Progenitor cell of endocrine pancreas (in vitro differentiated cells): Measurements from ENCODE around the gene GP2. TPM values are rescaled to one million over a fixed set of nuclear protein-coding genes. Genes with fewer than 3 reads are reported as not detected.
"Not testable (repeated sequence)": the region's sequence is repeated elsewhere in the genome, so short reads cannot be mapped to it uniquely, and the experiment has no call there.

Experiments
- DNase-seq: peaks from one replicate; pipeline ENCODE4 v3.0.0; 2021; ENCODE audit warnings: low spot score; ENCODE audit not compliant: unreplicated experiment
- H3K27ac Mint-ChIP-seq: 2 replicates; pipeline ENCODE4 v1.8.0; 2021; ENCODE audit warnings: mild to moderate bottlenecking, moderate library complexity, mixed read lengths
- H3K27me3 Mint-ChIP-seq: 2 replicates; pipeline ENCODE4 v1.8.0; 2021; ENCODE audit warnings: mixed read lengths
- H3K36me3 Mint-ChIP-seq: 2 replicates; pipeline ENCODE4 v1.8.0; 2022; ENCODE audit warnings: mixed read lengths; ENCODE audit not compliant: insufficient read depth
- H3K4me1 Mint-ChIP-seq: 2 replicates; pipeline ENCODE4 v1.8.0; 2021; ENCODE audit warnings: low read depth, mixed read lengths
- H3K4me3 Mint-ChIP-seq: 2 replicates; pipeline ENCODE4 v1.8.0; 2021; ENCODE audit warnings: low read depth, mild to moderate bottlenecking, moderate library complexity, mixed read lengths
- H3K9me3 Mint-ChIP-seq: 2 replicates; pipeline ENCODE4 v1.8.0; 2021; ENCODE audit warnings: low read depth, mixed read lengths
- total RNA-seq: library from RNA; stranded (reverse); gene quantifications from 2 replicates; pipeline ENCODE4 v1.2.1, GENCODE V29; 2021
- TF ChIP-seq, protein P1 (sequence below): fragments of 200-600 bp; sonication (generic); IDR thresholded peaks from one replicate; pipeline ENCODE4 v1.5.0; 2021; ENCODE audit warnings: antibody characterized with exemption, mild to moderate bottlenecking; ENCODE audit not compliant: unreplicated experiment

GP2 gene
- total RNA-seq, 1 donor from 2014 or later, result 13.4 TPM

DNA sequence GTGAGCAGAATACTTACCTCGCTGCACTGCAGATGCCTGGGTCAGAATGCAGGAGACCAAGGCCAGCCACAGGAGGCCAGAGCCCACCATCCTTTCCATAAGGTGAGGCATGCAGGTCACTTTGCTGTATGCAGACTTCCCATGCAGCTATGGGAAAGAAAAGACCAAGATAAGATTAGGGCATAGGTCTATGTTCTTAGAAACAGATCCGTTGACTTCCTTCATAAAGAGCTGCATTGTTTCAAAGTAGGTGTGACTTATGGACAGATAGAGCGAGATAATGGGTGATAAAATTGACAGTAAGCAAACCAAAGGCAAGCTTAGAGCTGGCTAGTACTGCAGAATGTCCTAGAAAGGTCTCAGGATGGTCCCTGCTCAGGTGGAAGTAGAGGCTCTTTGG is 992 bp downstream of the GP2 start:
- peaks cover 54% of the 10 kb centered on the region for H3K4me1 Mint-ChIP-seq
- peaks cover 3% of the 10 kb centered on the region for H3K36me3 Mint-ChIP-seq
- peaks cover 18% of the 10 kb centered on the region for H3K9me3 Mint-ChIP-seq
- no peak overlapping the region for H3K4me3 Mint-ChIP-seq
- no peak overlapping the region for H3K27ac Mint-ChIP-seq
- peaks cover 6% of the 10 kb centered on the region for H3K27me3 Mint-ChIP-seq
- no peak for DNase-seq
- TF ChIP-seq, protein P1, sequence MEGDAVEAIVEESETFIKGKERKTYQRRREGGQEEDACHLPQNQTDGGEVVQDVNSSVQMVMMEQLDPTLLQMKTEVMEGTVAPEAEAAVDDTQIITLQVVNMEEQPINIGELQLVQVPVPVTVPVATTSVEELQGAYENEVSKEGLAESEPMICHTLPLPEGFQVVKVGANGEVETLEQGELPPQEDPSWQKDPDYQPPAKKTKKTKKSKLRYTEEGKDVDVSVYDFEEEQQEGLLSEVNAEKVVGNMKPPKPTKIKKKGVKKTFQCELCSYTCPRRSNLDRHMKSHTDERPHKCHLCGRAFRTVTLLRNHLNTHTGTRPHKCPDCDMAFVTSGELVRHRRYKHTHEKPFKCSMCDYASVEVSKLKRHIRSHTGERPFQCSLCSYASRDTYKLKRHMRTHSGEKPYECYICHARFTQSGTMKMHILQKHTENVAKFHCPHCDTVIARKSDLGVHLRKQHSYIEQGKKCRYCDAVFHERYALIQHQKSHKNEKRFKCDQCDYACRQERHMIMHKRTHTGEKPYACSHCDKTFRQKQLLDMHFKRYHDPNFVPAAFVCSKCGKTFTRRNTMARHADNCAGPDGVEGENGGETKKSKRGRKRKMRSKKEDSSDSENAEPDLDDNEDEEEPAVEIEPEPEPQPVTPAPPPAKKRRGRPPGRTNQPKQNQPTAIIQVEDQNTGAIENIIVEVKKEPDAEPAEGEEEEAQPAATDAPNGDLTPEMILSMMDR, result no peak

GRCh38 chr16:20325005-20325404 is 2.3 kb downstream of the GP2 start:
- TF ChIP-seq, protein P1, result no peak
- peaks cover 3% of the 10 kb centered on the region for H3K36me3 Mint-ChIP-seq
- DNase-seq, result no peak
- H3K4me3 Mint-ChIP-seq, result no peak overlapping the region
- no peak overlapping the region for H3K27ac Mint-ChIP-seq
- peaks cover 43% of the 10 kb centered on the region for H3K4me1 Mint-ChIP-seq
- H3K9me3 Mint-ChIP-seq, result peaks cover 18% of the 10 kb centered on the region
- peaks cover 8% of the 10 kb centered on the region for H3K27me3 Mint-ChIP-seq

GRCh38 chr16:20323591-20324117 is 3.7 kb downstream of the GP2 start:
- Mint-ChIP-seq H3K9me3 (peaks cover 10% of the 10 kb centered on the region), H3K4me3 (no peak overlapping the region), H3K27ac (no peak overlapping the region), H3K27me3 (peaks cover 13% of the 10 kb centered on the region), H3K36me3 (no peaks in the 10 kb centered on the region), H3K4me1 (peaks cover 30% of the 10 kb centered on the region)
- TF ChIP-seq, protein P1, result no peak
- no peak for DNase-seq

- Mint-ChIP-seq H3K27ac (no peak overlapping the region), H3K27me3 (peaks cover 19% of the 10 kb centered on the region), H3K9me3 (peaks cover 8% of the 10 kb centered on the region), H3K4me1 (peaks cover 22% of the 10 kb centered on the region), H3K36me3 (no peaks in the 10 kb centered on the region), H3K4me3 (no peak overlapping the region)
- TF ChIP-seq, protein P1, result no peak
- no peak for DNase-seq
Measured at GRCh38 chr16:20322696-20323095, 4.6 kb downstream of the GP2 start.

DNA sequence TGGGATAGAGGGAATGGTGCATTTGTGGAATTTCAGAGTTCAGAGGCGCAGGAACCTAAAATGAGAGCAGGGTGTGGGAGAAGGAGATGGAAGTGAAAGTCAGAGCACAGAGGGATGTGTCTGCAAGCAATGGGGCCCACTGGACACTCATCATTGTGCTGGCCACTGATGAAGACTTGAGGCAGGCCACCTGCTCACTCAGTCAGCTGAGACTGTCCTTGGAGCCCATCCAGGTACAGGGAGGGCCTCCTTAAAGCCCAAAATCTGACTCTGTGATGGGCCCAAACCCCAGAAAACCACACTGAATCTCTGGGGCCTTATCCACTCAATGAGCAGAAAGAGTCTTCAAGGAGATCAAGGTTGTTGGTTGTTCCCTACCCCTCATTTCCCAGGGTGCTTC is 5.6 kb downstream of the GP2 start:
- H3K9me3 Mint-ChIP-seq, result peaks cover 4% of the 10 kb centered on the region
- no peak overlapping the region for H3K4me3 Mint-ChIP-seq
- TF ChIP-seq, protein P1, result no peak
- DNase-seq, result no peak
- H3K27ac Mint-ChIP-seq, result no peak overlapping the region
- H3K4me1 Mint-ChIP-seq, result peaks cover 18% of the 10 kb centered on the region
- no peaks in the 10 kb centered on the region for H3K36me3 Mint-ChIP-seq
- H3K27me3 Mint-ChIP-seq, result peaks cover 25% of the 10 kb centered on the region

DNA sequence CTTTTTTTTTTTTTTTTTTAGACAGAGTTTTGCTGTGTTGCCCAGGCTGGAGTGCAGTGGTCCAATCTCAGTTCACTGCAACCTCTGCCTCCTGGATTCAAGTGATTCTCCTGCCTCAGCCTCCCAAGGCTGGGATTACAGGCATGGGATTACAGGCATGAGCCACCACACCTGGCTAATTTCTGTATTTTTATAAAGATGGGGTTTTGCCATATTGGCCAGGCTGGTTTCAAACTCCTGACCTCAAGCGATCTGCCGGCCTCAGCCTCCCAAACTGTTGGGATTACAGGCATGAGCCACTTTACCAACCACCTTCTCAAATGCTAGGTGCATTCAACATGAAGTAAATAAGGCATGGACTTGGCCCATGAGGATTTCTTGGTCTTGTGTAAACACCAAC is 6.3 kb downstream of the GP2 start:
- H3K4me3 Mint-ChIP-seq, H3K36me3 Mint-ChIP-seq, DNase-seq, H3K9me3 Mint-ChIP-seq: not testable (repeated sequence)
- Mint-ChIP-seq H3K27me3 (peaks cover 27% of the 10 kb centered on the region), H3K4me1 (peaks cover 14% of the 10 kb centered on the region), H3K27ac (peak overlapping the region; percentile 58)
